PC-3 (cell line): Measurements from ENCODE around the gene SMCO4. TPM values are rescaled to one million over a fixed set of nuclear protein-coding genes. Genes with fewer than 3 reads are reported as not detected.
A peak's percentile ranks its signal among the peaks of the same experiment; 100 is the strongest.

Source experiments
- ATAC-seq: fragments of 200-7000 bp; cut with Tn5 transposase; 2 replicates; pipeline ENCODE4 v1.9.1; 2020; ENCODE audit warnings: mild to moderate bottlenecking, moderate library complexity
- BruUV-seq: library from RNA; stranded (reverse); fragments of 400-500 nt; replicated peaks from 2 replicates; lab custom pipeline; 2021; lab: Mats Ljungman, UMichigan
- CTCF ChIA-PET: fragments of 300-600 bp; sonication (Branson Sonifier 250); formaldehyde crosslinking; loops from one replicate; lab custom pipeline; 2022; ENCODE audit warnings: antibody characterized with exemption; lab: Charles Lee
- POLR2A ChIA-PET: fragments of 300-600 bp; sonication (Branson Sonifier 250); formaldehyde crosslinking; loops from one replicate; lab custom pipeline; 2022; ENCODE audit warnings: antibody characterized with exemption; ENCODE audit not compliant: unreplicated experiment; lab: Charles Lee
- DNase-seq: peaks from one replicate; pipeline ENCODE4 v3.0.0-alpha.2; 2015
- H2AFZ ChIP-seq: fragments of 300-600 bp; sonication (generic); 2 replicates; pipeline ENCODE4 v1.6.0; 2016; ENCODE audit warnings: antibody characterized with exemption, low read length
- H3F3A ChIP-seq: fragments of 300-600 bp; sonication (generic); one replicate; pipeline ENCODE4 v1.6.0; 2017; ENCODE audit warnings: antibody characterized with exemption, low read length, control low read depth, mild to moderate bottlenecking; ENCODE audit not compliant: unreplicated experiment
- H3K27ac ChIP-seq: fragments of 300-600 bp; sonication (generic); 2 replicates; pipeline ENCODE4 v1.5.1; 2016; ENCODE audit warnings: mild to moderate bottlenecking, low read length
- H3K27me3 ChIP-seq: fragments of 300-600 bp; sonication (generic); 2 replicates; pipeline ENCODE4 v1.6.1; 2016; ENCODE audit warnings: low read length, mixed read lengths
- H3K36me3 ChIP-seq: fragments of 300-600 bp; sonication (generic); 2 replicates; pipeline ENCODE4 v1.6.1; 2016; ENCODE audit warnings: low read depth, mixed run types, low read length, mixed read lengths
- H3K4me1 ChIP-seq: fragments of 300-600 bp; sonication (generic); 2 replicates; pipeline ENCODE4 v1.5.1; 2016; ENCODE audit warnings: low read length; ENCODE audit not compliant: insufficient read depth
- H3K4me2 ChIP-seq: fragments of 300-600 bp; sonication (generic); 2 replicates; pipeline ENCODE4 v1.6.0; 2016; ENCODE audit warnings: low read length
- H3K4me3 ChIP-seq: fragments of 300-600 bp; sonication (generic); 2 replicates; pipeline ENCODE4 v1.5.1; 2016; ENCODE audit warnings: mild to moderate bottlenecking, low read length, mixed read lengths
- H3K79me2 ChIP-seq: fragments of 300-600 bp; sonication (generic); 2 replicates; pipeline ENCODE4 v1.6.1; 2017; ENCODE audit warnings: low read length, mixed read lengths
- H3K9ac ChIP-seq: fragments of 300-600 bp; sonication (generic); 2 replicates; pipeline ENCODE4 v1.6.0; 2016; ENCODE audit warnings: mild to moderate bottlenecking, low read length
- H3K9me2 ChIP-seq: fragments of 300-600 bp; sonication (generic); replicated peaks from 2 replicates; pipeline ENCODE4 v1.6.1; 2016; ENCODE audit warnings: mixed run types, low read length, mixed read lengths
- H3K9me3 ChIP-seq: fragments of 300-600 bp; sonication (generic); 2 replicates; pipeline ENCODE4 v1.6.1; 2016; ENCODE audit warnings: low read length, mixed read lengths
- H4K20me1 ChIP-seq: fragments of 300-600 bp; sonication (generic); 2 replicates; pipeline ENCODE4 v1.6.1; 2016; ENCODE audit warnings: low read length, mixed read lengths
- EZH2 ChIP-seq: fragments of 300-600 bp; sonication (generic); IDR thresholded peaks from one replicate; pipeline ENCODE4 v1.6.1; 2017; ENCODE audit warnings: antibody characterized with exemption, mild to moderate bottlenecking, low read length; ENCODE audit not compliant: unreplicated experiment
- EZH2phosphoT487 ChIP-seq: fragments of 300-600 bp; sonication (generic); IDR thresholded peaks from 2 replicates; pipeline ENCODE4 v1.6.1; 2018; ENCODE audit warnings: mild to moderate bottlenecking, antibody characterized with exemption, low read length, borderline replicate concordance
- intact Hi-C: fragments of 100-400 bp; cut with micrococcal nuclease; formaldehyde crosslinking; loops from 2 replicates; pipeline ENCODE4 v1.9.0; 2023
- total RNA-seq: library from RNA; depleted of rRNA; stranded (reverse); fragments of >200 nt; gene quantifications from 2 replicates; pipeline ENCODE4 v1.2.3, GENCODE V29; 2014
- TF ChIP-seq, protein P1 (sequence below): fragments of 300-600 bp; sonication (generic); conservative IDR thresholded peaks from 2 replicates; pipeline ENCODE4 v1.5.1; 2017; ENCODE audit warnings: antibody characterized with exemption, low read depth, mild to moderate bottlenecking, low read length

Gene SMCO4
- total RNA-seq, 1 experiment from 2014 or later = 23.0 TPM

DNA sequence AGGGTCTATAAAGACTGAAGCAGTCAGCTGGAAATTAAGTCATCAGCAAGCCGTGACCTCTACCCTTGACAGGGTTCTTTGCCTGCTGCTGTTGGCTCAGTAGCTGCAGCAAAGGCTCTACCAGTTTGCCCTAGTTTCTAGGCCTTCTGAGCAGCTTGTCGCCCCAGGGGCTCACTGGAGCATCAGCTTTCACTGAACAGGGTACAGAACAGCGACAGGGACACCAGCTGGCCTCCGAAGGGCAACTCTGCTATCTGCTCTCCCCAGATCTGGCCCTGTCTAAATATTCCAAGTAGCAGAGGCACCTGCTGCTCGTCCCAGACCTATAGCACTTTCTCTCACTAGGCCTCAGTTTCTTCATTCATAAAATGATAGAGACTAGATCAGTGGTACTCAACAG is 42.4 kb downstream of the SMCO4 start:
- Histone ChIP-seq H3K79me2 (no peaks in the 10 kb centered on the region), H3K4me1 (peaks cover 34% of the 10 kb centered on the region), H3K4me3 (no peak overlapping the region), H2AFZ (no peak overlapping the region), H3K27me3 (no peaks in the 10 kb centered on the region), H3F3A (no peaks in the 10 kb centered on the region), H3K9ac (no peak overlapping the region), H3K27ac (no peak overlapping the region), H4K20me1 (no peaks in the 10 kb centered on the region), H3K36me3 (no peaks in the 10 kb centered on the region), H3K9me3 (no peaks in the 10 kb centered on the region), H3K9me2 (no peaks in the 10 kb centered on the region), H3K4me2 (no peak overlapping the region)
- intact Hi-C loops = no loop called here
- DNase-seq (no peak), ATAC-seq (no peak)
- no TSS peak for BruUV-seq
- ChIA-PET POLR2A (no interaction called here), CTCF (no interaction called here)
- TF ChIP-seq EZH2 (no peak), EZH2phosphoT487 (no peak)
- TF ChIP-seq, protein P1, sequence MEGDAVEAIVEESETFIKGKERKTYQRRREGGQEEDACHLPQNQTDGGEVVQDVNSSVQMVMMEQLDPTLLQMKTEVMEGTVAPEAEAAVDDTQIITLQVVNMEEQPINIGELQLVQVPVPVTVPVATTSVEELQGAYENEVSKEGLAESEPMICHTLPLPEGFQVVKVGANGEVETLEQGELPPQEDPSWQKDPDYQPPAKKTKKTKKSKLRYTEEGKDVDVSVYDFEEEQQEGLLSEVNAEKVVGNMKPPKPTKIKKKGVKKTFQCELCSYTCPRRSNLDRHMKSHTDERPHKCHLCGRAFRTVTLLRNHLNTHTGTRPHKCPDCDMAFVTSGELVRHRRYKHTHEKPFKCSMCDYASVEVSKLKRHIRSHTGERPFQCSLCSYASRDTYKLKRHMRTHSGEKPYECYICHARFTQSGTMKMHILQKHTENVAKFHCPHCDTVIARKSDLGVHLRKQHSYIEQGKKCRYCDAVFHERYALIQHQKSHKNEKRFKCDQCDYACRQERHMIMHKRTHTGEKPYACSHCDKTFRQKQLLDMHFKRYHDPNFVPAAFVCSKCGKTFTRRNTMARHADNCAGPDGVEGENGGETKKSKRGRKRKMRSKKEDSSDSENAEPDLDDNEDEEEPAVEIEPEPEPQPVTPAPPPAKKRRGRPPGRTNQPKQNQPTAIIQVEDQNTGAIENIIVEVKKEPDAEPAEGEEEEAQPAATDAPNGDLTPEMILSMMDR = no peak

DNA sequence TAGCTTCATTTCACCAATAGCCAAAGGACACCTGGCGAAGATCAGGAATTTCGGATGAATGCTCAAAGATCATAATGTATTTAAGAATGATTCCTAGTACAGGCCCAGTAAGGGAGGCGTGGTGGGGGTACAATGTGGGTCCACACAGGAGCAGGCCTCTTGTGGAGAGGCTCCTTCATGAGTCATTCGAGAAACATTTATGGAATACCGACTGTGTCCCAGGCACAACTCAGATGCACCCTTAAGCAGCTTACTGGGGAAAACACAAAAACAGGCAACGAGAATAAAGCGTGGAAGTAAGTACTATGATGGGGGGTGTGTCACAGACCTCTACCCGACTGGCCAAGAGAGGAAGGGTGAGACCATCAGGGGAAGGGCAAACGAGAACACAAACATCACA is 44.5 kb downstream of the SMCO4 start:
- POLR2A ChIA-PET = no interaction called here
- ATAC-seq = peak; percentile 83
- intact Hi-C loops = loop anchor here (1.0 to 2.0 kb wide), 2 partner anchors 18 to 44 kb away; no protein-coding TSS in a partner anchor

DNA sequence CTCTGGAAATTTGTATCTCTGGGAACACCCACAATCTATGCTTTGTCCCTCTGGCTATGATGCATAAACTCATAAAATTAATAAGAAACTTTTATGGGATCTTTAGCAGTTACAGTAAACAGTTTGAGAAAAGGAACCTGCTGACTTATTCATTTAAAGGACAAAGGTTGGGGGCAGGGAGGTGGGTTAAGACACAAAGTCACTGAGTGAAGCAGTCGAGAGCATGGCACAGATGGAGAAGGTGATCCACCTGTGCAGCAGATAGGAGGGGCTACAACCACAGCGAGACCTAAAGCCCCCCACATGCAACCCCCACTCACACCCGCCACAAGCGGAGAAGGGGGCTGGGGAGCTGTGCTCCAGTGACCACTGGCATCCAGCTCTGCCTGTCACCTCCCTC is 45.0 kb downstream of the SMCO4 start:
- Histone ChIP-seq H3K27me3 (no peaks in the 10 kb centered on the region), H3K4me3 (peak overlapping the region; percentile 0; the same call in 1 of the 2 replicates), H3K9me2 (no peaks in the 10 kb centered on the region), H3K9ac (peak overlapping the region; percentile 23; the same call in 1 of the 2 replicates), H3K9me3 (no peaks in the 10 kb centered on the region), H3K27ac (peak overlapping the region; percentile 67), H2AFZ (peak overlapping the region; percentile 13; the same call in 1 of the 2 replicates), H4K20me1 (no peaks in the 10 kb centered on the region), H3K4me1 (peaks cover 25% of the 10 kb centered on the region), H3K79me2 (no peaks in the 10 kb centered on the region), H3K4me2 (peak overlapping the region; percentile 51), H3F3A (no peaks in the 10 kb centered on the region), H3K36me3 (no peaks in the 10 kb centered on the region)
- TF ChIP-seq EZH2 = no peak
- TF ChIP-seq, protein P1 = no peak
- no peak for TF ChIP-seq EZH2phosphoT487
- peak; percentile 67 for DNase-seq
- POLR2A ChIA-PET = no interaction called here
- CTCF ChIA-PET = no interaction called here
- intact Hi-C loops = loop anchor here (1.0 to 2.0 kb wide), 2 partner anchors 17 to 44 kb away; no protein-coding TSS in a partner anchor
- BruUV-seq = no TSS peak
- ATAC-seq = peak; percentile 86

More for the DNA sequence above, 44.5 kb downstream of the SMCO4 start:
- DNase-seq = peak; percentile 67
- Histone ChIP-seq H3K36me3 (no peaks in the 10 kb centered on the region), H3K4me3 (peak overlapping the region; percentile 0; the same call in 1 of the 2 replicates), H3K27ac (peak overlapping the region; percentile 67), H3K27me3 (no peaks in the 10 kb centered on the region), H3K4me2 (peak overlapping the region; percentile 51), H3K9me2 (no peaks in the 10 kb centered on the region), H4K20me1 (no peaks in the 10 kb centered on the region), H3K9me3 (no peaks in the 10 kb centered on the region), H3K79me2 (no peaks in the 10 kb centered on the region), H2AFZ (peak overlapping the region; percentile 13), H3F3A (no peaks in the 10 kb centered on the region), H3K4me1 (peaks cover 25% of the 10 kb centered on the region), H3K9ac (peak overlapping the region; percentile 23; the same call in 1 of the 2 replicates)
- no TSS peak for BruUV-seq
- no peak for TF ChIP-seq EZH2phosphoT487
- TF ChIP-seq, protein P1 = no peak
- no peak for TF ChIP-seq EZH2
- CTCF ChIA-PET = no interaction called here
